Gastrocnemius medialis (tissue), 4 donors: ENCODE results near the gene MLPH. TPM values are rescaled to one million over a fixed set of nuclear protein-coding genes. Genes with fewer than 3 reads are reported as not detected.

Source experiments
- ATAC-seq, 2 donors: fragments of 150-250 bp; one replicate each; pipeline ENCODE4 v1.9.1; 2016
- DNase-seq, 2 donors: peaks; one replicate each; pipeline ENCODE4 v3.0.0-alpha.2; 2019
- H3K27ac ChIP-seq, 4 donors: fragments of 200-600 bp; sonication (generic); 1 replicate in 1 of 4; 2 replicates in 3 of 4; pipeline ENCODE4 v1.5.1; 2016 to 2018; ENCODE audit warnings: mild to moderate bottlenecking in 2 of 4, moderate library complexity in 1 of 4
- H3K27me3 ChIP-seq, 3 donors: fragments of 200-600 bp; sonication (generic) in 2 of 3; 1 replicate in 1 of 3; 2 replicates in 2 of 3; pipeline versions ENCODE4 v1.5.1 to v1.6.0; 2016 to 2019; ENCODE audit warnings: mild to moderate bottlenecking in 1 of 3, moderate library complexity in 1 of 3
- H3K36me3 ChIP-seq, 2 donors: fragments of 200-600 bp; sonication (generic) in 1 of 2; one replicate each; pipeline ENCODE4 v1.5.1; 2017 to 2018
- H3K4me1 ChIP-seq, 2 donors: fragments of 200-600 bp; sonication (generic) in 1 of 2; one replicate each; pipeline ENCODE4 v1.5.1; 2016 to 2017; ENCODE audit warnings: mild to moderate bottlenecking in 2 of 2
- H3K4me3 ChIP-seq, 4 donors: fragments of 200-600 bp; sonication (generic) in 3 of 4; 1 replicate in 1 of 4; 2 replicates in 3 of 4; pipeline ENCODE4 v1.5.1; 2016 to 2019; ENCODE audit warnings: mild to moderate bottlenecking in 2 of 4
- H3K9me3 ChIP-seq, 3 donors: fragments of 200-600 bp; sonication (generic) in 2 of 3; 1 replicate in 1 of 3; 2 replicates in 2 of 3; pipeline ENCODE4 v1.5.1; 2016 to 2019
- CTCF ChIP-seq, 5 experiments: fragments of 450-650 bp in 3 of 5; fragments of 200-600 bp in 2 of 5; sonication (generic) in 2 of 5; IDR thresholded peaks in 4 of 5; conservative IDR thresholded peaks in 1 of 5; 1 replicate in 4 of 5; 2 replicates in 1 of 5; pipeline ENCODE4 v1.5.1; 2016 to 2019; ENCODE audit warnings: antibody characterized with exemption in 5 of 5, mild to moderate bottlenecking in 3 of 5, moderate library complexity in 3 of 5
- POLR2A ChIP-seq, 2 donors: fragments of 450-650 bp; IDR thresholded peaks; one replicate each; pipeline ENCODE4 v1.6.1; 2017; ENCODE audit warnings: antibody characterized with exemption in 2 of 2, mild to moderate bottlenecking in 2 of 2, moderate library complexity in 2 of 2
- in situ Hi-C, 4 donors: fragments of 200-750 bp; cut with MboI; loops; one replicate each; pipeline versions ENCODE4 v1.15.0 to v1.8.0; 2017; ENCODE audit warnings: low sequenced_read_pairs in 4 of 4
- intact Hi-C: fragments of 100-400 bp; cut with DNase I; formaldehyde crosslinking; loops from one replicate; pipeline ENCODE4 v1.15.1; 2023; ENCODE audit warnings: low total_unique reads
- total RNA-seq, 4 donors: library from RNA; depleted of rRNA; stranded (reverse); fragments of >200 nt; gene quantifications; one replicate each; pipeline versions ENCODE4 v1.1.0 to v1.2.3, GENCODE V29; 2016

Gene MLPH
- total RNA-seq, 4 donors from 2014 or later = 6.5 to 8.7 (median 7.2) TPM

- Histone ChIP-seq H3K27me3 (no peaks in the 10 kb centered on the region), H3K4me3 (no peak overlapping the region), H3K4me1 (peaks cover 4 to 5% of the 10 kb centered on the region in 2 donors), H3K36me3 (no peaks in the 10 kb centered on the region), H3K27ac (no peak overlapping the region), H3K9me3 (no peaks in the 10 kb centered on the region)
- no peak for TF ChIP-seq CTCF (IDR thresholded peaks at IDR 0.05 in 4 of 5, conservative IDR thresholded peaks at IDR 0.05 in 1 of 5)
- TF ChIP-seq POLR2A (IDR thresholded peaks at IDR 0.05) = no peak
- in situ Hi-C loops (loop anchor here in 2 of 4 donors (5.0 to 10.0 kb wide), 2 partner anchors 89 to 157 kb away; no protein-coding TSS in a partner anchor), intact Hi-C loops (no loop called here)
- no peak for DNase-seq
- no peak for ATAC-seq
Observed at GRCh38 chr2:237588044-237588696, 101.1 kb downstream of the MLPH start.

DNA sequence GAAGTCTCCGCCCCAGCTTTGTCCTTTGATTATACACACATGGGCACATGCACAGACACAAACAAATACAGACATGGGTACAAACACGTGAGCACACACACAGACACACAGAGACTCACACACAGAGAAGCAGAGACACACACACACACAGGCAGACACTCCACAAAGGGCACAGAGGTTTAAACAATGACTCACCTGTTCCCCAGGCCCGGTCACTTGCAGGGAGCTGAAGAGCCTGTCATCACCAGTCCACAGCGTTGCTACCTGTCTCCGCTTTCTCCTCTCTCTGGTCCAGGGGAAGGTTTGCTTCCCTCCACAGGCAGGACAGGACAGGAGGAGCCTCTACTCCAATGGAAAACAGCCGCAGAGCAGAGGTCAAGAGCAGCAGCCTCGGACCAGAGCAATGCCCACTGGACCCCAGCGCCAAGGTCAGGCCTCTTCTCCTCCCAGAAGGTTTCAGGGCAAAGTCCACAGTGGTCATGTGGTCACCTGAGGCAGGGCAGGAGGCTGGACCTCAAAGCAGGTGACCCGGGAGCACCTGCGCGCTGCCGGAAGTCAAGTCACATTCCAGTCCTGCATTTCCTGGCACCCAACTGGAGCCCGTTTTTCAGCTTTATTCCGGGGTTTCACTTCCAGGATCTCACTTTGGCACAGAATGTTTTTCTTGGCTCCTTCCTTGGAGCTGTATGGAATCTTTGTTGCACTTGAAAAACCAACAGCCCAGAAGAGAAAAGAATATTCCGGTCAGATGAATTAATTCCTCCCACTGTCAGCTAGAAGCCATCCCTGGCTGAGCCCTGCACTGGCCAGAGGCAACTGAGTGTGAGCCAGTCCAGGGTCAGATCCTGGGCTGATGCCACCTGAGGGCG is 103.5 kb downstream of the MLPH start, which contains the start of gene RAB17:
TSS of gene RAB17 (minus strand) at position 463 of the 869 bp plus-strand sequence. CDS start 4,580 bp downstream, outside the sequence.
- H3K4me3 ChIP-seq = no peak within 1 kb of the TSS
- intact Hi-C loops = no loop called here
- ATAC-seq (peak; percentile 31 to 77), DNase-seq (peak in 1 of 2 donors; percentile 46)
- in situ Hi-C loops = loop anchor here in 1 of 4 donors (10.0 kb wide), 2 partner anchors 64 to 154 kb away; no protein-coding TSS in a partner anchor
- no peaks in the 10 kb centered on the region for H3K27me3 ChIP-seq
- TF ChIP-seq CTCF (IDR thresholded peaks at IDR 0.05 in 4 of 5, conservative IDR thresholded peaks at IDR 0.05 in 1 of 5) = no peak
- TF ChIP-seq POLR2A (IDR thresholded peaks at IDR 0.05) = no peak
- no peaks in the 10 kb centered on the region for H3K9me3 ChIP-seq
- H3K36me3 ChIP-seq = no peaks in the 10 kb centered on the region
- no peak within 1 kb of the TSS for H3K27ac ChIP-seq
- peaks cover 14 to 15% of the 10 kb centered on the region in 2 donors for H3K4me1 ChIP-seq

DNA sequence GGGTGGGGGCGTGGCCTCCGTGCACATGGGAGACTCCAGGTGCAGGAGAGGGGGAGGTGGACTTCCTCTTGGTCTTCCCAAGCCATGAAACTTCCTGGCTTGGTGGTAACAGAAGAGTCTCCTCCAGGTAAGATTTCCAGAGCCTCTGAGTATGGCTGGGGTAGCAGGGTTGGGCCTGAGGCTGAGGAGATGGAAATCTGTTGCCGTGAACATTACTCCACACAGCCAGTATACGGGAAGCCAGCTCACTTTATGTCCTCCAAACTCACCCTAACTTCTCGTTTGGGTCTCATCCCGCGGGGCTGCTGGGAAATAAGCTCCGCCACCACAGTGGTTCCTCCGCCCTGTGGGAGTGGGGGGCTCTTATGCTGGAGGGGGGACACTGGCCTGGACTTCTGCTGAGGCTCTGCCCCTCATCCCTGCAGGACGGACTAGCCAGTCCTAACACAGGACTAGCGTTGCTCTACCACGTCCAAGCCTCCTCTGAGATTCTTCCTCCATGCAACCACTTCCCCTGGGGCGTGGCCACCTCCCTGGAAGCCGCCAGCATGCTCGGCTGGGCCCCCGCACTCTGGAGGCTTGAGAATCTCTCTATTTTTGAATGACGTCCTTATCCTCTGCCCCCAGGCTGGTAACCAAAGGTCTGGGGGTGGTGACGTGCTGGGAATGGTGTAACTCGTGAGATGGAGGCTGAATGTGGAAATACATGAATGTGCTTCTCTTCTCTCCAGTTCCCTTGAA is 104.3 kb downstream of the MLPH start:
- Histone ChIP-seq H3K9me3 (no peaks in the 10 kb centered on the region), H3K27ac (no peak overlapping the region), H3K36me3 (no peaks in the 10 kb centered on the region), H3K27me3 (no peaks in the 10 kb centered on the region), H3K4me3 (no peak overlapping the region), H3K4me1 (peaks cover 14 to 15% of the 10 kb centered on the region in 2 donors)
- DNase-seq (no peak), ATAC-seq (no peak)
- in situ Hi-C loops = loop anchor here in 1 of 4 donors (10.0 kb wide), 2 partner anchors 63 to 153 kb away; no protein-coding TSS in a partner anchor
- TF ChIP-seq CTCF (IDR thresholded peaks at IDR 0.05 in 4 of 5, conservative IDR thresholded peaks at IDR 0.05 in 1 of 5) = no peak
- no peak for TF ChIP-seq POLR2A (IDR thresholded peaks at IDR 0.05)
- intact Hi-C loops = no loop called here

- peaks cover 14 to 15% of the 10 kb centered on the region in 2 donors for H3K4me1 ChIP-seq
- in situ Hi-C loops (loop anchor here in 1 of 4 donors (10.0 kb wide), 2 partner anchors 62 to 152 kb away; no protein-coding TSS in a partner anchor), intact Hi-C loops (no loop called here)
- DNase-seq (no peak), ATAC-seq (no peak)
- no peak for TF ChIP-seq CTCF (IDR thresholded peaks at IDR 0.05 in 4 of 5, conservative IDR thresholded peaks at IDR 0.05 in 1 of 5)
- no peak for TF ChIP-seq POLR2A (IDR thresholded peaks at IDR 0.05)
- no peak overlapping the region for H3K4me3 ChIP-seq
- H3K27ac ChIP-seq = no peak overlapping the region
- no peaks in the 10 kb centered on the region for H3K27me3 ChIP-seq
- no peaks in the 10 kb centered on the region for H3K36me3 ChIP-seq
- H3K9me3 ChIP-seq = no peaks in the 10 kb centered on the region
Observed at GRCh38 chr2:237592425-237592980, 105.5 kb downstream of the MLPH start.
